ENCODE data around the gene TET1. TPM values are rescaled to one million over a fixed set of nuclear protein-coding genes. Genes with fewer than 3 reads are reported as not detected.

TET1 gene
- total and polyA plus RNA-seq, 2 of the 13 experiments (the other 11 are each of a cell fraction or from before 2014, with no cell fraction given): 6.9 to 7.3 TPM

GRCh38 chr10:68720793-68721672, 160.9 kb downstream of the TET1 start, which contains the start of gene CCAR1 (continued):
- no peak for TF ChIP-seq ZFP62 (CRISPR knock-in tag; IDR thresholded peaks at IDR 0.05)
- no peak for TF ChIP-seq DBP (CRISPR knock-in tag; IDR thresholded peaks at IDR 0.05; ENCODE audit: not compliant biosample characterization)
- TF ChIP-seq SMAD3 (CRISPR knock-in tag; IDR thresholded peaks at IDR 0.05): peak; percentile 65; the same call in 1 of the 2 replicates
- TF ChIP-seq ERF (CRISPR knock-in tag; IDR thresholded peaks at IDR 0.05): peak; percentile 55; the same call in 1 of the 2 replicates
- peak; percentile 54; the same call in 1 of the 2 replicates for TF ChIP-seq ZNF768 (CRISPR knock-in tag; IDR thresholded peaks at IDR 0.05)
- peak; percentile 29; the same call in 1 of the 2 replicates for TF ChIP-seq TARDBP (CRISPR knock-in tag; IDR thresholded peaks at IDR 0.05)
- peak; percentile 81 for TF ChIP-seq TAF1 (CRISPR knock-in tag; IDR thresholded peaks at IDR 0.05)
- no peak for TF ChIP-seq KDM6A (CRISPR knock-in tag; IDR thresholded peaks at IDR 0.05; ENCODE audit: low read depth)
- no peak; the same call in 1 of the 2 replicates for TF ChIP-seq TMF1 (CRISPR knock-in tag; IDR thresholded peaks at IDR 0.05; ENCODE audit: low read depth)
- TF ChIP-seq MTA3 (CRISPR knock-in tag; IDR thresholded peaks at IDR 0.05): no peak
- TF ChIP-seq POLR2AphosphoS5 (IDR thresholded peaks at IDR 0.05; ENCODE audit: low read depth, low read length): peak; percentile 87
- no peak for TF ChIP-seq ZBTB21 (CRISPR knock-in tag; IDR thresholded peaks at IDR 0.05)
- TF ChIP-seq NCOR1 (IDR thresholded peaks at IDR 0.05; ENCODE audit: borderline replicate concordance, low read length): no peak; the same call in 1 of the 2 replicates
- TF ChIP-seq ZSCAN9 (CRISPR knock-in tag; IDR thresholded peaks at IDR 0.05; ENCODE audit: borderline replicate concordance): no peak
- TF ChIP-seq IRF2 (CRISPR knock-in tag; IDR thresholded peaks at IDR 0.05): peak; percentile 64; the same call in 1 of the 2 replicates
- no peak for TF ChIP-seq PHF5A (CRISPR knock-in tag; IDR thresholded peaks at IDR 0.05; ENCODE audit: low read depth, unreplicated experiment)
- TF ChIP-seq GFI1 (CRISPR knock-in tag; IDR thresholded peaks at IDR 0.05; ENCODE audit: borderline replicate concordance): peak; percentile 52
- TF ChIP-seq SIN3A (IDR thresholded peaks at IDR 0.05; ENCODE audit: borderline replicate concordance, low read depth, low read length): no peak
- TF ChIP-seq CCDC6 (CRISPR knock-in tag; IDR thresholded peaks at IDR 0.05): no peak; the same call in 1 of the 2 replicates
- no peak for TF ChIP-seq ZNF879 (CRISPR knock-in tag; IDR thresholded peaks at IDR 0.05)
- no peak for TF ChIP-seq TGIF2 (CRISPR knock-in tag; IDR thresholded peaks at IDR 0.05)
- peak; percentile 87 for TF ChIP-seq YEATS4 (CRISPR knock-in tag; IDR thresholded peaks at IDR 0.05; ENCODE audit: borderline replicate concordance)
- TF ChIP-seq ZNF891 (CRISPR knock-in tag; IDR thresholded peaks at IDR 0.05): peak; percentile 58; the same call in 1 of the 2 replicates
- TF ChIP-seq HOXA7 (CRISPR knock-in tag; IDR thresholded peaks at IDR 0.05): no peak
- TF ChIP-seq ELF3 (CRISPR knock-in tag; IDR thresholded peaks at IDR 0.05): peak; percentile 71
- peak; percentile 37; the same call in 1 of the 2 replicates for TF ChIP-seq MNT (IDR thresholded peaks at IDR 0.05)
- no peak; the same call in 1 of the 2 replicates for TF ChIP-seq MTF1 (CRISPR knock-in tag; IDR thresholded peaks at IDR 0.05)
- no peak for TF ChIP-seq SMARCE1 (IDR thresholded peaks at IDR 0.05; ENCODE audit: borderline replicate concordance)
- TF ChIP-seq HNRNPL (IDR thresholded peaks at IDR 0.05; ENCODE audit: low read depth, low read length): 0 out of 2 replicates have a peak, but pooled peaks have one; percentile 51
- peak; percentile 76 for TF ChIP-seq GABPB1 (CRISPR knock-in tag; IDR thresholded peaks at IDR 0.05)
- no peak for TF ChIP-seq CREBL2 (CRISPR knock-in tag; IDR thresholded peaks at IDR 0.05; ENCODE audit: borderline replicate concordance)
- TF ChIP-seq ZNF34 (CRISPR knock-in tag; IDR thresholded peaks at IDR 0.05; ENCODE audit: borderline replicate concordance): no peak

All from HepG2 (cell line).